ENCODE data around the gene ERC2. TPM values are rescaled to one million over a fixed set of nuclear protein-coding genes. Genes with fewer than 3 reads are reported as not detected.
A peak's percentile ranks its signal among the peaks of the same experiment; 100 is the strongest.
"Not testable (repeated sequence)": the region's sequence is repeated elsewhere in the genome, so short reads cannot be mapped to it uniquely, and the experiment has no call there.

ERC2 gene
- polyA plus RNA-seq, 5 donors, result 1.4 to 3.0 (median 2.1) TPM

- no peak for DNase-seq
These were observed 583.6 kb downstream of the ERC2 start for GRCh38 chr3:55884491-55885285.

DNA sequence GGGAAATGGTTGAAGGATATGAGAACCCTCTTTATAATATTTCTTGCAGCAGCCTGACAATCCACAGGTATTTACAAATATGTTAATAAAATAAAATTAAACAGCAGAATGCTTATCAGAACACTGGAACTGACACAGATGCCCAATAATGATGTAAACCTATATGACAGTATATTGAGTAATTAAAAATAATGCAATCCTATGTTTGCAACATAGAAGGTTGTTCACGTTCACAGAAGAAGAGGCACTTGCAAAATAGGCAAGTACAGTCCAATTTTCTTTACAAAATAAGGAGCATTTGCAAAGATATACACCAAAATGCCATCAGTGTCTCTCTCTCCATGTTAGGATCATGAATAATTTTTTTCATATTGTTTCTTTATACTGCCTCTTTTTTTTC is 584.2 kb downstream of the ERC2 start:
- DNase-seq, result no peak

DNA sequence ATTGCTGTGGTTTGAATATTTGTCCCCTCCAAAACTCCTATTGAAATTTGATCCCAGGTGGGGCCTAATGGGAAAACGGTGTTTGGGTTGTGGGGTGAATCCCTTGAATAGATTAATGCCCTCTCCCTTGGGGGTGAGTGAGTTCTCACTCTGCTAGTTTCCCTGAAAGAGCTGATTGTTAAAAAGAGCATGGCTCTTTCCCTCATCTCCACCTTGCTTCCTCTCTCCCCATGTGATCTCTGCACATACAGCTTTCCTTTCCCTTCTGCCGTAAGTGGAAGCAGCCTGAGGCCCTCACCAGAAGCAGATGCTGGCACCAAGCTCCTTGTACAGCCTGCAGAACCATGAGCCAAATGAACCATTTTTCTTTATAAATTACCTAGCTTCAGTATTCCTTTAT is 586.3 kb downstream of the ERC2 start:
- no peak for DNase-seq

DNA sequence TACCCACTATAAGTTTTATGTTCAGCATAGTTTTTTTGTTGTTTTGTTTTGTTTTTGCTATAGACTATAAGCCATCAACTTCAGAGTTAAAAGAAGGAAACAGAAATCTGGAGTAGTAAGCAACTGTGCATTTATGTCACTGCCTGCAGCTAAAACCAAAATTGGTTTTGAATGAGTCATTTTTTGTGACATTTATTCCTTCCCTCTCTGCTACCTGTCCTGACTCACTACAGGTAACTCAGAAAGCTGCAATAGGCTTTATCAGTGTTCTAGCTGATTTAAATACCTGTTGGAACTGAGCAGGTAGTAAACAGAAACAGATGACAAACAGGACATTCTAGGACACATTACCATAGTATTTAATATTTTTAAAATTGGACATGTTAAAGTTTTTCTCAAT is 587.9 kb downstream of the ERC2 start:
- no peak for DNase-seq

DNA sequence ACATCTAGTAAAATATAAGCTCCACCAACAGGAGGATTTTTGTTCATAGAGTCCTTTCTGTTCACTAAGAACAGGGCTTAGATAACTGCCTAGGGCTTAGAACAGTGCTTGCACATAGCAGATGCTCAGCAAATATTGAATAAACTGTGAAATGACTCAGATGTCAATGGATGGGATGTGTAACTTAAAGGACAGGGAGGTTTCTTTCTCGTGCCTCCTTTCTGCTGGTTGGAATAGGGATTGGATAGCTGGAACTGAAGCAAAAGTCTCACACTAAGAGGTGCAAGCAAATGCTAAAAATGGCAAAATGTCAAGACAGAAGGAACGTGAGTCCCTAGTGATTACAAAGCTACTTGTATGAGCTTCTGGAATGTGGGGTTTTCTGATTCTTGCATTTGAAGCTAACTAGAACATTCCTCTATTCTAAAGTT is 588.4 kb downstream of the ERC2 start:
- no peak for DNase-seq

DNA sequence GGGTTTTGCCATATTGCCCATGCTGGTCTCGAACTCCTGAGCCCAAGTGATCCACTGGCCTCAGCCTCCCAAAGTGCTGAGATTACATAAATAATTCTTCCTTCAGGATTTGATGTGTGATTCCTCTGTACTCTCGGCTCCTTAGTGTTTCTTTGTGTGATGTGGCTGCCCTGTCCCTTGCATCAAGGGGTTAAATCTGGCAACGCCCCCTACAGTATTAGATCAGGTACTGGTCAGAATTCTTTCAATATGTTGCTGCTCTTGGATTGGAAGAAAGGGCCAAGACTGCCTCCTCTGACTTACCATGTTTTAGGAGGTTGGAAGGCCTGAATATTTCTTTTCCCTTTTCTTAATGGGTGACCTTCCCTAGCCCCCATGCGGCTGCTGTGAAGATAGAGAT is 590.6 kb downstream of the ERC2 start:
- DNase-seq, result no peak

DNA sequence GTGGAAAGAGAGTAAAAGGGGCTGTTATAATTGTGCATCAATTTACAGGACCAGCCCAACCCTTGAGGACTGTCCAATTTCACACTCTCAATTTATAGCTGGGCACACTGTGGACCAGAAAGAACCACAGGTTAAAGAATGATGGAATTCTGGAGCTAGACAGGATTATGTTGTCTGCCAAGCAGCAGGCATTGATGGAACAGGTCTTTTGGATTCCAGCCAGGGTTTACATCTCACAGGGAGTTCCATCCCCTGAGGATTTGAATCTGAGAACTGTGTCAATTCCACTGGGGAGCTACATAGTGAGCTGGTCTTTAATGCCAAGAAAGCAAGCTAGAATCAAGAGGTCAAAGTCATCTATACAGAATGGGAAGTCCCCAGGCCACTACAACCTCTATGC is 591.7 kb downstream of the ERC2 start:
- no peak for DNase-seq

- no peak for DNase-seq
These were observed 593.2 kb downstream of the ERC2 start for GRCh38 chr3:55875113-55875512.

DNA sequence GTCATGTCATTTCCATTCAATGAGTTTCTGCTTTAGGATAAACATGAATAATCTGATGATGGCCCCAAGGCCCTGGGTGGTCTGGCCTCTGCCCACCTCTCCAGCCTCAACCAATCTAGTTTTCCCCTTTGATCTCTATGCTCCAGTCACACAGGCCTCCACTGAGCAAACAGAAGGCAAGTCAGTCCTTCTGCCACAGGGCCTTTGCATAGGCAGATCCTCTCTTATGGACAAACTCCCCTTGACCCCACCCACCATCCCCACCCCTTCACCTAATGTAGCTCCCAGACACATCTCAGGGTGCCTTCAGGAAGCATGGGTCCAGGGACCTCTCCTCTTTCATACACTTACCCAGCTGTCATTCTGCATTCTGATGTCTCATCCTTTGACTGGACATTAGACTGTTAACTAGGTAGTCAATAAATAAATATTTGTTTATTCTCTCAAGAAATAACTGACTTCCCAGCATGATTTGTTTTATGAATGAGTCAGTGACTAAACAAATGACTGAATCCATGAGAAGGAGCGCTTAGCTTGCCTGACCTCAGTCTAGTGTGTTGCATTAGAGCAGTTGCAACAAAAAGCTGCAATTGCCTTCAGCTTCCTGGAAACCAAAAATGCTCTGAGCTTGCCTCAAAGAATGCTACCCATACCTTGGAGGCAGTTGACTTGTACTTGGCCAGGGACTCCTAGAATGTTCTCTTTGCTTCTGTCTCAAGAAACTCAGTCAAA is 594.6 kb downstream of the ERC2 start:
- no peak for DNase-seq

DNA sequence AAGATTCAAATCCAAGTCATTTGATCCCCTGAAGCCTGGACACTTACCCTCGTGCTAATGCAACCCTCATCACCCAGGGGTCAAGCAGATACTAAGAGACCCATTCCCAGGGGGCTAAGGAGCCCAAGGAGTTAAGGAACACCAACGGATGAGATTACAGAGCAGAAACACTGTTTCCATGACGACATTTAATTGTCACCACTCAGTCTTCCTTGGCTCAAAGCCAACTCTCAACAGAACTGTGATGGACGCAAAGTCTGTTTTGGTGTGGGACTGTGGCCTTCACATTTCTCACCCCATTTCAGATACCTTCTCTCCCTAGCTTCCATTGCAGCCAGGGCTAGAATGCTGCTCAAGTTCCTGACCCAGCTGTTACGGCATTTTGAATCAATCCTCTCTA is 597.7 kb downstream of the ERC2 start:
- no peak for DNase-seq

DNA sequence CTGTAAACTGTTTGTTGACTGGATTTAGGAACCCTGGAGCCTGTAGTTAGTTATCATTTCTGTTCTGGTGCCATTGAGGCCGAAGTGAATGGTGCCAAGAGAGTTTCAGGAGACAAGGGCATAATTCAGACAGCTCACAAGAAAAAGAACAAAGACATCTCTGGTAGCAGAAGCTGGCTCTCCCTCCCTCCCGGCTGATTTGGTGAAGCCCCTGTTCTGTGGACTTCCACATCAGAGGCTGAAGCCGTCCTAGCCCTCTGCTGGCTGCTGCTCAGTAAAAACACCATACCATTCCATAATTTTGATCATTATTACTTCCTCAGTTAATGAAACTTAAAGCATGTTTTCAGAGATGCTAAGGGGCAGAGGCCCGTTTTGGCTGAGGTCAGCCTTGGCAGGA is 599.9 kb downstream of the ERC2 start:
- DNase-seq, result no peak

- no peak for DNase-seq
These were observed 605.2 kb downstream of the ERC2 start for GRCh38 chr3:55863028-55863427.

GRCh38 chr3:55860049-55860721 is 608.1 kb downstream of the ERC2 start:
- peak in 1 of 2 donors; percentile 39 for DNase-seq

DNA sequence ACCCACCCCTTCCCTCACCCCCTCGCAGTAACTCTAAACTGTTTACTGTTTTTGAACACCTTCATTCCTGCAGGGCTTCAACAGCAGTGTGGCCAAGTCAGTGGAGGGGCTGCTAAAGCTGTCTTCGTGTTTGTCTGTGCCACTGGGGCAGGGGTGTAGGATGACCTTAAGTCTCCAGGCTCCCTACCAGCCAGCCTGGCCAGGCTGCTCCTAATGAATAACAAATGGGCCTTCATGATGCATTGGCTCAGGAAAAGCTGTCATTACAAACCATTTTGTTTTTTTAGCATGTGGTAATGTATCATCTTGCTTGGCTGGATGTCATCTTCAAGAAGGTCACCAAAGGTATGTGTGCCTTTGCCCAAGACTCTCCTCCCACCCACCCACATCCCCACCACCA is 609.0 kb downstream of the ERC2 start:
- DNase-seq, result no peak

GRCh38 chr3:55858727-55859126 is 609.5 kb downstream of the ERC2 start:
- no peak for DNase-seq

GRCh38 chr3:55858302-55858701 is 610.0 kb downstream of the ERC2 start:
- DNase-seq, result no peak

GRCh38 chr3:55857633-55858032 is 610.6 kb downstream of the ERC2 start:
- DNase-seq, result no peak

GRCh38 chr3:55855311-55855710 is 613.0 kb downstream of the ERC2 start:
- DNase-seq, result no peak

- DNase-seq, result peak; percentile 45 to 55
These were observed 613.8 kb downstream of the ERC2 start for GRCh38 chr3:55854494-55854893.

DNA sequence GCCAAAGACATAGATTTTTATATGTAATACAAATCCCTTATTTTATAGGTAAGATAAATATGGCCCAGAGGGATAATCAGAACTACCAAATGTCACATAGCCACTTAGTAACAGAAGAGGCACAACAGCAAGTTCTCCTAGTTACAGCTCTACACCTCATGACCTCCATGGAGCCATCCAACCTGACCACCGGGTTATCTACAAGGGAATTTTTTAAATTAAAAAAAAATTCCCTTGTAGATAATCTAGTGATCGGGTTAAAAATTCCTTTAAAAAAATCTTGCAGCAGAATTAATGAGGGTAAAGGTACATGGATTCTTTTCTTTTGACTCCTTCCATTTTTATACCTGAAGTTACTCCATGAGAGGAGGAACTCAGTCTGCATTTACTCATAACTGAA is 615.9 kb downstream of the ERC2 start:
- DNase-seq, result no peak

DNA sequence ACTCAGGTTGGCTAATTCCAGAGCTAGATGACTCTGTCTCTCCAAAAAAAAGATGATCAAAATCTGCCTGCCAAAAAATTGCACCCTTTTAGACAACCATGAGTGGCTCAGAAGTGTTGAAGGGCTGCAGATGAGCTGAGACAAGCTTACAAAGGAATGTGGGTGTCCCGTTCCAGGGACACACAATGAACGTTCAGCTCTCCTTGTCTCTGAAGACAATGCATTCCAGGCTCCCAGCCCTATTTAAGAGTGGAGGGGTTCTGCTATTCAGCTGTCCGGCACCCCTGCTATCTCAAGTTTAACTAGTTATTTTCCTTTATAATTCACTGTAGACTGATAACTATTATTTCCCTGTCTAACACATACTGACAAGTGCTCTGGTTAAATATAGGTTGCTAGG is 626.1 kb downstream of the ERC2 start:
- no peak for DNase-seq

DNA sequence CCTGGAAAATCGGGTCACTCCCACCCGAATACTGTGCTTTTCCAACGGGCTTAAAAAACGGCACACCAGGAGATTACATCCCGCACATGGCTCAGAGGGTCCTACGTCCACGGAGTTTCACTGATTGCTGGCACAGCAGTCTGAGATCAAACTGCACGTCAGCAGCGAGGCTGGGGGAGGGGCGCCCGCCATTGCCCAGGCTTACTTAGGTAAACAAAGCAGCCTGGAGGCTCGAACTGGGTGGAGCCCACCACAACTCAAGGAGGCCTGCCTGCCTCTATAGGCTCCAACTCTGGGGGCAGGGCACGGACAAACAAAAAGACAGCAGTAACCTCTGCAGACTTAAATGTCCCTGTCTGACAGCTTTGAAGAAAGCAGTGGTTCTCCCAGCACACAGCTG is 636.4 kb downstream of the ERC2 start:
- not testable (repeated sequence) for DNase-seq

GRCh38 chr3:55828712-55829111 is 639.6 kb downstream of the ERC2 start:
- no peak for DNase-seq
